HUES6 (cell line): ENCODE measurements around the gene SACM1L.
A peak's percentile ranks its signal among the peaks of the same experiment; 100 is the strongest.

Source experiments
- H3K27ac ChIP-seq: 2 replicates; pipeline ENCODE4 v1.7.0; 2013; ENCODE audit warnings: low read depth, mild to moderate bottlenecking, low read length, inconsistent platforms
- H3K27me3 ChIP-seq: 2 replicates; pipeline ENCODE4 v1.6.1; 2013; ENCODE audit warnings: low read length; ENCODE audit not compliant: control insufficient read depth, insufficient read depth
- H3K36me3 ChIP-seq: 2 replicates; pipeline ENCODE4 v1.6.1; 2013; ENCODE audit warnings: low read length; ENCODE audit not compliant: control insufficient read depth, insufficient read depth
- H3K4me1 ChIP-seq: 2 replicates; pipeline ENCODE4 v1.6.1; 2013; ENCODE audit warnings: low read length; ENCODE audit not compliant: control insufficient read depth, insufficient read depth
- H3K4me3 ChIP-seq: 2 replicates; pipeline ENCODE4 v1.5.1; 2013; ENCODE audit warnings: low read depth, low read length
- H3K9ac ChIP-seq: one replicate; pipeline ENCODE4 v1.6.1; 2013; ENCODE audit warnings: mild to moderate bottlenecking, low read length
- H3K9me3 ChIP-seq: 2 replicates; pipeline ENCODE4 v1.6.1; 2013; ENCODE audit warnings: low read depth, low read length; ENCODE audit not compliant: control insufficient read depth, insufficient read depth

The SACM1L gene

GRCh38 chr3:45719655-45720487 lies 30.7 kb downstream of the SACM1L start:
- no peaks in the 10 kb centered on the region for H3K27me3 ChIP-seq
- H3K4me3 ChIP-seq = no peak overlapping the region
- no peaks in the 10 kb centered on the region for H3K9me3 ChIP-seq
- H3K4me1 ChIP-seq = no peaks in the 10 kb centered on the region
- H3K9ac ChIP-seq = no peak overlapping the region
- H3K27ac ChIP-seq = peak overlapping the region; percentile 34; the same call in 1 of the 2 replicates
- H3K36me3 ChIP-seq = peaks cover 77% of the 10 kb centered on the region

- Histone ChIP-seq H3K36me3 (peaks cover 71% of the 10 kb centered on the region), H3K4me3 (no peak overlapping the region), H3K9ac (no peak overlapping the region), H3K27me3 (no peaks in the 10 kb centered on the region), H3K4me1 (no peaks in the 10 kb centered on the region), H3K9me3 (no peaks in the 10 kb centered on the region), H3K27ac (no peak overlapping the region)
These were observed 35.7 kb downstream of the SACM1L start for GRCh38 chr3:45724911-45725310.

GRCh38 chr3:45729614-45730013 lies 40.4 kb downstream of the SACM1L start:
- Histone ChIP-seq H3K9ac (no peak overlapping the region), H3K4me1 (no peaks in the 10 kb centered on the region), H3K27me3 (no peaks in the 10 kb centered on the region), H3K4me3 (no peak overlapping the region), H3K27ac (no peak overlapping the region), H3K9me3 (no peaks in the 10 kb centered on the region), H3K36me3 (peaks cover 77% of the 10 kb centered on the region)

- H3K4me1 ChIP-seq = no peaks in the 10 kb centered on the region
- H3K27me3 ChIP-seq = no peaks in the 10 kb centered on the region
- no peak overlapping the region for H3K27ac ChIP-seq
- H3K9ac ChIP-seq = no peak overlapping the region
- no peaks in the 10 kb centered on the region for H3K9me3 ChIP-seq
- peaks cover 77% of the 10 kb centered on the region for H3K36me3 ChIP-seq
- H3K4me3 ChIP-seq = no peak overlapping the region
These were observed 41.4 kb downstream of the SACM1L start for GRCh38 chr3:45730409-45731154.

GRCh38 chr3:45736707-45737106 lies 47.5 kb downstream of the SACM1L start:
- H3K36me3 ChIP-seq = peaks cover 93% of the 10 kb centered on the region

GRCh38 chr3:45737234-45737633 lies 48.0 kb downstream of the SACM1L start:
- Histone ChIP-seq H3K27ac (0 out of 2 replicates have a peak overlapping the region, but pooled peaks have one; percentile 9), H3K9me3 (no peaks in the 10 kb centered on the region), H3K4me1 (peaks cover 33% of the 10 kb centered on the region), H3K4me3 (no peak overlapping the region), H3K9ac (no peak overlapping the region), H3K27me3 (no peaks in the 10 kb centered on the region), H3K36me3 (peaks cover 93% of the 10 kb centered on the region)

More at GRCh38 chr3:45736707-45737106, 47.5 kb downstream of the SACM1L start:
- H3K27ac ChIP-seq = no peak overlapping the region
- H3K9me3 ChIP-seq = no peaks in the 10 kb centered on the region
- peaks cover 31% of the 10 kb centered on the region for H3K4me1 ChIP-seq
- no peaks in the 10 kb centered on the region for H3K27me3 ChIP-seq
- no peak overlapping the region for H3K4me3 ChIP-seq
- H3K9ac ChIP-seq = no peak overlapping the region

- Histone ChIP-seq H3K9me3 (no peaks in the 10 kb centered on the region), H3K36me3 (peaks cover 91% of the 10 kb centered on the region), H3K27me3 (no peaks in the 10 kb centered on the region), H3K9ac (no peak overlapping the region), H3K4me3 (0 out of 2 replicates have a peak overlapping the region, but pooled peaks have one; percentile 8), H3K27ac (peak overlapping the region; percentile 47), H3K4me1 (peaks cover 33% of the 10 kb centered on the region)
These were observed 50.8 kb downstream of the SACM1L start for GRCh38 chr3:45739991-45740390.

GRCh38 chr3:45741247-45741646 lies 52.1 kb downstream of the SACM1L start:
- H3K9ac ChIP-seq = no peak overlapping the region
- no peak overlapping the region for H3K27ac ChIP-seq
- H3K27me3 ChIP-seq = no peaks in the 10 kb centered on the region
- peaks cover 91% of the 10 kb centered on the region for H3K36me3 ChIP-seq
- no peaks in the 10 kb centered on the region for H3K9me3 ChIP-seq
- H3K4me1 ChIP-seq = peaks cover 33% of the 10 kb centered on the region
- H3K4me3 ChIP-seq = no peak overlapping the region

GRCh38 chr3:45741742-45742460 lies 52.7 kb downstream of the SACM1L start:
- H3K9me3 ChIP-seq = no peaks in the 10 kb centered on the region
- peaks cover 33% of the 10 kb centered on the region for H3K4me1 ChIP-seq
- no peak overlapping the region for H3K9ac ChIP-seq
- no peak overlapping the region for H3K4me3 ChIP-seq
- no peaks in the 10 kb centered on the region for H3K27me3 ChIP-seq
- H3K27ac ChIP-seq = no peak overlapping the region
- peaks cover 90% of the 10 kb centered on the region for H3K36me3 ChIP-seq

GRCh38 chr3:45742461-45743089 lies 53.4 kb downstream of the SACM1L start:
- Histone ChIP-seq H3K27me3 (no peaks in the 10 kb centered on the region), H3K9me3 (no peaks in the 10 kb centered on the region), H3K4me3 (no peak overlapping the region), H3K9ac (no peak overlapping the region), H3K4me1 (peaks cover 33% of the 10 kb centered on the region), H3K27ac (no peak overlapping the region), H3K36me3 (peaks cover 90% of the 10 kb centered on the region)
